Neural cell (in vitro differentiated cells): ENCODE results near the gene USP7.

Source experiments
- EP300 ChIP-seq: fragments of 450-650 bp; conservative IDR thresholded peaks from 2 replicates; pipeline ENCODE4 v1.6.1; 2014; ENCODE audit warnings: antibody characterized with exemption, mild to moderate bottlenecking, moderate library complexity; ENCODE audit not compliant: poor library complexity, severe bottlenecking
- REST ChIP-seq: IDR thresholded peaks from 2 replicates; pipeline ENCODE4 v1.6.1; 2012; ENCODE audit warnings: borderline replicate concordance
- SMC3 ChIP-seq: fragments of 450-650 bp; conservative IDR thresholded peaks from 2 replicates; pipeline ENCODE4 v1.6.1; 2014; ENCODE audit warnings: antibody characterized with exemption, mild to moderate bottlenecking, moderate library complexity; ENCODE audit not compliant: poor library complexity

GRCh38 chr16:8907096-8907495 is 56.6 kb downstream of the USP7 start:
- no peak for TF ChIP-seq REST
- TF ChIP-seq EP300, result no peak
- TF ChIP-seq SMC3, result no peak
